ENCODE measurements around the gene SH3D19.

The SH3D19 gene

GRCh38 chr4:151199319-151200190 lies 125.8 kb downstream of the SH3D19 start:
- no peak for FAIRE-seq

GRCh38 chr4:151198748-151199147 lies 126.7 kb downstream of the SH3D19 start:
- FAIRE-seq (no peak), DNase-seq (ENCODE audit: low spot score) (no peak)

More at GRCh38 chr4:151199319-151200190, 125.8 kb downstream of the SH3D19 start:
- no peak for DNase-seq (ENCODE audit: low spot score)

- DNase-seq (ENCODE audit: low spot score) = no peak
- no peak for FAIRE-seq
These were observed 128.2 kb downstream of the SH3D19 start for GRCh38 chr4:151197247-151197646.

- no peak for FAIRE-seq
These were observed 129.6 kb downstream of the SH3D19 start for GRCh38 chr4:151195801-151196200.

GRCh38 chr4:151193414-151193813 lies 132.0 kb downstream of the SH3D19 start:
- FAIRE-seq (no peak), DNase-seq (ENCODE audit: low spot score) (no peak)

More at GRCh38 chr4:151195801-151196200, 129.6 kb downstream of the SH3D19 start:
- DNase-seq (ENCODE audit: low spot score) = peak; percentile 19

GRCh38 chr4:151192556-151193235 lies 132.7 kb downstream of the SH3D19 start:
- DNase-seq (ENCODE audit: low spot score) (no peak), FAIRE-seq (no peak)

- no peak for FAIRE-seq
- no peak for DNase-seq (ENCODE audit: low spot score)
These were observed 140.6 kb downstream of the SH3D19 start for GRCh38 chr4:151184523-151185458.

GRCh38 chr4:151182455-151182996 lies 142.9 kb downstream of the SH3D19 start:
- FAIRE-seq = no peak
- DNase-seq (ENCODE audit: low spot score) = no peak

GRCh38 chr4:151176685-151177084 lies 148.7 kb downstream of the SH3D19 start:
- FAIRE-seq (no peak), DNase-seq (ENCODE audit: low spot score) (no peak)

GRCh38 chr4:151175754-151176631 lies 149.4 kb downstream of the SH3D19 start:
- no peak for FAIRE-seq

GRCh38 chr4:151175233-151175632 lies 150.2 kb downstream of the SH3D19 start:
- no peak for FAIRE-seq
- no peak for DNase-seq (ENCODE audit: low spot score)

More at GRCh38 chr4:151175754-151176631, 149.4 kb downstream of the SH3D19 start:
- DNase-seq (ENCODE audit: low spot score) = no peak

- FAIRE-seq (no peak), DNase-seq (ENCODE audit: low spot score) (no peak)
These were observed 150.6 kb downstream of the SH3D19 start for GRCh38 chr4:151174784-151175183.

- no peak for DNase-seq (ENCODE audit: low spot score)
- no peak for FAIRE-seq
These were observed 151.5 kb downstream of the SH3D19 start for GRCh38 chr4:151173871-151174270.

- no peak for DNase-seq (ENCODE audit: low spot score)
- FAIRE-seq = no peak
These were observed 155.5 kb downstream of the SH3D19 start for GRCh38 chr4:151169900-151170299.

- FAIRE-seq = no peak
- DNase-seq (ENCODE audit: low spot score) = no peak
These were observed 156.2 kb downstream of the SH3D19 start for GRCh38 chr4:151169223-151169622.

- no peak for FAIRE-seq
- no peak for DNase-seq (ENCODE audit: low spot score)
These were observed 157.8 kb downstream of the SH3D19 start for GRCh38 chr4:151167561-151167960.

- FAIRE-seq (no peak), DNase-seq (ENCODE audit: low spot score) (no peak)
These were observed 158.8 kb downstream of the SH3D19 start for GRCh38 chr4:151166636-151167035.

- no peak for DNase-seq (ENCODE audit: low spot score)
- FAIRE-seq = no peak
These were observed 160.0 kb downstream of the SH3D19 start for GRCh38 chr4:151165205-151166000.

GRCh38 chr4:151163855-151164254 lies 161.6 kb downstream of the SH3D19 start:
- DNase-seq (ENCODE audit: low spot score) (no peak), FAIRE-seq (no peak)
